Right lobe of liver (tissue), 4 donors: ENCODE results near the gene AGBL3.

Experiments used
- POLR2A ChIP-seq: fragments of 450-650 bp; IDR thresholded peaks from one replicate; pipeline ENCODE4 v1.6.1; 2017; ENCODE audit warnings: antibody characterized with exemption, mild to moderate bottlenecking
- TF ChIP-seq, protein P1 (sequence below), 4 donors: fragments of 200-600 bp in 3 of 4; fragments of 450-650 bp in 1 of 4; IDR thresholded peaks; one replicate each; pipeline versions ENCODE4 v1.5.1 to v1.8.0; 2016 to 2022; ENCODE audit warnings: antibody characterized with exemption in 4 of 4, mild to moderate bottlenecking in 2 of 4
- donor health status: DM: no; HTN: no; CAD: no.
- donor health status: DM: no; HTN: no; CAD: no.
- donor health status: DM: no; HTN: yes; CAD: no.

DNA sequence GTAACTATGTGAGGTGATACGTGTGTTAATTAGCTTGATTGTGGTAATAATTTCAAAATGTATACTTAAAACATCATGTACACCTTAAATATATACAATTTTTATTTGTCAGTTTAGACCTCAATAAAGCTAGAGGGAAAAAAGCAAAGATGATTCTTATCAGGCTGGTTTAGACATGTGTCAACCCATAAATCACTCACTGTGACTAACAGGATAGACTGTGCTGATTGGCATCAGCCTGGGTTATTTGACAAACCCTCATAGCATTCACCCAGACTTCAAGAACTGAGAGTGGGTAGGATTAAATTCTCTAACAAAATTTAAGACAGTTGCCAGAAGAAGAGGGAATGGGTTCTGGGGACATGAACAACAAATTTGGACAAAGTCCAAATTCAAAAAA, 87.8 kb downstream of the AGBL3 start:
- TF ChIP-seq, protein P1, sequence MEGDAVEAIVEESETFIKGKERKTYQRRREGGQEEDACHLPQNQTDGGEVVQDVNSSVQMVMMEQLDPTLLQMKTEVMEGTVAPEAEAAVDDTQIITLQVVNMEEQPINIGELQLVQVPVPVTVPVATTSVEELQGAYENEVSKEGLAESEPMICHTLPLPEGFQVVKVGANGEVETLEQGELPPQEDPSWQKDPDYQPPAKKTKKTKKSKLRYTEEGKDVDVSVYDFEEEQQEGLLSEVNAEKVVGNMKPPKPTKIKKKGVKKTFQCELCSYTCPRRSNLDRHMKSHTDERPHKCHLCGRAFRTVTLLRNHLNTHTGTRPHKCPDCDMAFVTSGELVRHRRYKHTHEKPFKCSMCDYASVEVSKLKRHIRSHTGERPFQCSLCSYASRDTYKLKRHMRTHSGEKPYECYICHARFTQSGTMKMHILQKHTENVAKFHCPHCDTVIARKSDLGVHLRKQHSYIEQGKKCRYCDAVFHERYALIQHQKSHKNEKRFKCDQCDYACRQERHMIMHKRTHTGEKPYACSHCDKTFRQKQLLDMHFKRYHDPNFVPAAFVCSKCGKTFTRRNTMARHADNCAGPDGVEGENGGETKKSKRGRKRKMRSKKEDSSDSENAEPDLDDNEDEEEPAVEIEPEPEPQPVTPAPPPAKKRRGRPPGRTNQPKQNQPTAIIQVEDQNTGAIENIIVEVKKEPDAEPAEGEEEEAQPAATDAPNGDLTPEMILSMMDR (IDR thresholded peaks at IDR 0.05) = no peak
- TF ChIP-seq POLR2A = no peak
